ENCODE results near the gene LDHD. TPM values are rescaled to one million over a fixed set of nuclear protein-coding genes. Genes with fewer than 3 reads are reported as not detected.
"Not testable (repeated sequence)": the region's sequence is repeated elsewhere in the genome, so short reads cannot be mapped to it uniquely, and the experiment has no call there.

The LDHD gene
- total RNA-seq, 1 donor from 2014 or later, result 0.89 TPM

GRCh38 chr16:75131081-75131480 is 14.5 kb upstream of the LDHD start:
- peaks cover 6% of the 10 kb centered on the region for H3K9me3 Mint-ChIP-seq (ENCODE audit: low read depth)
- H3K27me3 Mint-ChIP-seq, result no peaks in the 10 kb centered on the region
- H3K4me3 Mint-ChIP-seq (ENCODE audit: low read depth), result no peak overlapping the region
- no peak for TF ChIP-seq CTCF (IDR thresholded peaks at IDR 0.05; ENCODE audit: unreplicated experiment)
- peaks cover 5% of the 10 kb centered on the region for H3K36me3 Mint-ChIP-seq (ENCODE audit: insufficient read depth)
- DNase-seq (ENCODE audit: low spot score, unreplicated experiment), result no peak
- no peak overlapping the region for H3K27ac Mint-ChIP-seq
- H3K4me1 Mint-ChIP-seq (ENCODE audit: low read depth), result peaks cover 3% of the 10 kb centered on the region

GRCh38 chr16:75130150-75130771 is 13.7 kb upstream of the LDHD start:
- peaks cover 5% of the 10 kb centered on the region for H3K36me3 Mint-ChIP-seq (ENCODE audit: insufficient read depth)
- no peak overlapping the region for H3K4me3 Mint-ChIP-seq (ENCODE audit: low read depth)
- DNase-seq (ENCODE audit: low spot score, unreplicated experiment), result no peak
- peaks cover 6% of the 10 kb centered on the region for H3K9me3 Mint-ChIP-seq (ENCODE audit: low read depth)
- H3K4me1 Mint-ChIP-seq (ENCODE audit: low read depth), result peaks cover 3% of the 10 kb centered on the region
- no peaks in the 10 kb centered on the region for H3K27me3 Mint-ChIP-seq
- H3K27ac Mint-ChIP-seq, result no peak overlapping the region
- no peak for TF ChIP-seq CTCF (IDR thresholded peaks at IDR 0.05; ENCODE audit: unreplicated experiment)

GRCh38 chr16:75129421-75130149 is 13.0 kb upstream of the LDHD start:
- not testable (repeated sequence) for H3K4me1 Mint-ChIP-seq (ENCODE audit: low read depth); H3K27ac Mint-ChIP-seq; H3K4me3 Mint-ChIP-seq (ENCODE audit: low read depth); H3K27me3 Mint-ChIP-seq; DNase-seq (ENCODE audit: low spot score, unreplicated experiment); H3K9me3 Mint-ChIP-seq (ENCODE audit: low read depth); H3K36me3 Mint-ChIP-seq (ENCODE audit: insufficient read depth)

- peaks cover 3% of the 10 kb centered on the region for H3K4me1 Mint-ChIP-seq (ENCODE audit: low read depth)
- H3K27me3 Mint-ChIP-seq, result no peaks in the 10 kb centered on the region
- no peak for TF ChIP-seq CTCF (IDR thresholded peaks at IDR 0.05; ENCODE audit: unreplicated experiment)
- H3K36me3 Mint-ChIP-seq (ENCODE audit: insufficient read depth), result peaks cover 5% of the 10 kb centered on the region
- H3K4me3 Mint-ChIP-seq (ENCODE audit: low read depth), result no peak overlapping the region
- H3K27ac Mint-ChIP-seq, result no peak overlapping the region
- DNase-seq (ENCODE audit: low spot score, unreplicated experiment), result no peak
- peaks cover 6% of the 10 kb centered on the region for H3K9me3 Mint-ChIP-seq (ENCODE audit: low read depth)
Measured at GRCh38 chr16:75127713-75128415, 11.3 kb upstream of the LDHD start.

- Mint-ChIP-seq H3K27ac (no peak overlapping the region), H3K27me3 (no peaks in the 10 kb centered on the region), H3K4me1 (ENCODE audit: low read depth) (no peaks in the 10 kb centered on the region), H3K36me3 (ENCODE audit: insufficient read depth) (peaks cover 4% of the 10 kb centered on the region), H3K4me3 (ENCODE audit: low read depth) (no peak overlapping the region), H3K9me3 (ENCODE audit: low read depth) (peaks cover 15% of the 10 kb centered on the region)
- no peak for DNase-seq (ENCODE audit: low spot score, unreplicated experiment)
- no peak for TF ChIP-seq CTCF (IDR thresholded peaks at IDR 0.05; ENCODE audit: unreplicated experiment)
Measured at GRCh38 chr16:75122609-75123008, 6.0 kb upstream of the LDHD start.

All from progenitor cell of endocrine pancreas (in vitro differentiated cells).